RWPE1 (cell line): ENCODE measurements around the gene EIPR1.

Source experiments
- CTCF ChIA-PET: fragments of 350-600 bp; sonication (Branson Sonifier 250); formaldehyde crosslinking; extraction: SDS; loops from one replicate; lab custom pipeline; 2021; lab: Yijun Ruan, JAX
- POLR2A ChIA-PET: fragments of 400-600 bp; formaldehyde crosslinking; extraction: SDS; loops from one replicate; lab custom pipeline; 2020; ENCODE audit warnings: antibody characterized with exemption; ENCODE audit not compliant: low non-redundant PET; lab: Yijun Ruan, JAX
- DNase-seq: peaks from one replicate; pipeline ENCODE4 v3.0.0; 2012; ENCODE audit warnings: low spot score
- H3K27ac ChIP-seq: fragments of 450-650 bp; 2 replicates; pipeline ENCODE4 v1.5.1; 2017
- CTCF ChIP-seq: fragments of 450-650 bp; conservative IDR thresholded peaks from 2 replicates; pipeline ENCODE4 v1.5.1; 2017; ENCODE audit warnings: low read depth, mild to moderate bottlenecking

EIPR1 gene

GRCh38 chr2:3302751-3303582 lies 74.7 kb downstream of the EIPR1 start:
- H3K27ac ChIP-seq, result peak overlapping the region; percentile 14; the same call in 1 of the 2 replicates
- DNase-seq, result no peak
- CTCF ChIA-PET, result interaction anchor here (0.6 to 1.3 kb wide), 7 partner anchors 9 to 1220 kb away, joined by 3 to 5 read pairs (median 3); no protein-coding TSS in a partner anchor
- POLR2A ChIA-PET, result no interaction called here
- TF ChIP-seq CTCF, result no peak

DNA sequence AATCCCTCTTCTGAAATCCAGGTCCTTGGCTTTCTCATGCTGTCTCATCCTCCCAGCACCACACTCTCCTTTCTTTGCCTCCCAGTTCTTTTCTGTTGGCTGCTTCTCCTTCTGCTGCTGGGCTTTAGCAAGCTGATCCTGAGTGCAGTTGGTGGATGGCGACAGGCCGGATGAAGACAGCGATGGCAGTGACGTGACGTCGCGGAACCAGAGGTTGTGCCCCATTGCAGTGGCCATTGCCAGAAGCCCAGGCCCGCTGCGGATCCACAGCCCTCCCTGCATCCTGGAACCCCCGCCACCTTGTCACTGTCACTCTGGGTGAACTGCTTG lies 75.2 kb downstream of the EIPR1 start:
- no peak for TF ChIP-seq CTCF
- POLR2A ChIA-PET, result no interaction called here
- no peak overlapping the region for H3K27ac ChIP-seq
- CTCF ChIA-PET, result interaction anchor here (0.9 kb wide), 1 partner anchor 126 kb away, joined by 5 read pairs; no protein-coding TSS in a partner anchor
- DNase-seq, result no peak

GRCh38 chr2:3301001-3301400 lies 76.6 kb downstream of the EIPR1 start:
- TF ChIP-seq CTCF, result no peak
- no peak overlapping the region for H3K27ac ChIP-seq
- POLR2A ChIA-PET, result no interaction called here
- DNase-seq, result no peak
- CTCF ChIA-PET, result no interaction called here

DNA sequence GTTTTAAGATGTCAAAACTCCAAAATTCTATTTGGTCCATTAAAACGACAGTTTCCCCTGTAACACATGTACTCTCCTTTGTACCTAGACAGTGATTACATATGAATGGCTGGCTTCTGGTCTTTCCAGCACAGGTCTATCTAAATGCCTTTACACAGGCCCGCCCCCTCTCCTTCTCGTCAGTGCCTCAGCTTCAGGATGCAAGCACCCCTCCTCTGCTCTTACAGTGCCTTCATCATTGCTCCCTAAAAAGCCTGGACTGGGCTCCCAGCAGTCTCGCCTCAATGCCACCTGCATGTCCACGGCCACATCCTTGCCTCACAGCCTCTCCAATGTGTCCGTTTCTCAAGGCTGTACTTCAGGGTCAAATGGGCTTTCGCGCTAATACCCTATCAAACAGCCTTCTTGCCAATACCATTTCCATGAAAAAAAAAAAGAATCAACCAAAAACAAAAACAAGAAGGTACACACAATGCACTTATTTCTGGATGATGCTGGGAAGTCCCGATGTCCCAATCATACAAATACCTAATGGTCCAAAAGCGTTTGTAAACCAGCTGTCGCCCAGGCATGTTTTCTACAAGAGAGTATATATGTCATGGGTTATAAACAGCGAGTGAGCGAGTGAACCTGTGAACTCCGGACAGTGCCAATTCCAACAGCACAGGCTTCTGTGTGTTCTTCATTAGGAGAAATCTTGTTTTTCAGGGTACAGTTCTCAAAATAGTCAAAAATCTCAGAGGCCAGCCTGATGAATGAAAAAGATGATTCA lies 77.2 kb downstream of the EIPR1 start:
- H3K27ac ChIP-seq, result no peak overlapping the region
- POLR2A ChIA-PET, result no interaction called here
- DNase-seq, result no peak
- CTCF ChIA-PET, result no interaction called here
- no peak for TF ChIP-seq CTCF

GRCh38 chr2:3299703-3300102 lies 77.9 kb downstream of the EIPR1 start:
- no peak for TF ChIP-seq CTCF

GRCh38 chr2:3299130-3299529 lies 78.5 kb downstream of the EIPR1 start:
- CTCF ChIA-PET, result interaction anchor here (0.6 kb wide), 1 partner anchor 1444 kb away, joined by 3 read pairs; no protein-coding TSS in a partner anchor
- TF ChIP-seq CTCF, result no peak
- POLR2A ChIA-PET, result no interaction called here
- no peak for DNase-seq
- no peak overlapping the region for H3K27ac ChIP-seq

More at GRCh38 chr2:3299703-3300102, 77.9 kb downstream of the EIPR1 start:
- DNase-seq, result no peak
- CTCF ChIA-PET, result interaction anchor here (0.6 kb wide), 1 partner anchor 1445 kb away, joined by 3 read pairs; no protein-coding TSS in a partner anchor
- no peak overlapping the region for H3K27ac ChIP-seq
- POLR2A ChIA-PET, result no interaction called here
